Activated CD8-positive, alpha-beta memory T cell treated with anti-CD3 and anti-CD28 coated beads, Interleukin-2, amount 50 U/mL, for 24 hours (primary cell): ENCODE data around the gene ART5.
"Not testable (repeated sequence)": the region's sequence is repeated elsewhere in the genome, so short reads cannot be mapped to it uniquely, and the experiment has no call there.

ENCODE experiments used
- DNase-seq: peaks from one replicate; pipeline ENCODE4 v3.0.0-alpha.2; 2020; ENCODE audit errors: extremely low read depth

ART5 gene

GRCh38 chr11:3658252-3658651 lies 16.5 kb upstream of the ART5 start:
- DNase-seq = no peak

- not testable (repeated sequence) for DNase-seq
Measured at GRCh38 chr11:3657331-3657730, 15.5 kb upstream of the ART5 start.

- no peak for DNase-seq
Measured at GRCh38 chr11:3655547-3655946, 13.8 kb upstream of the ART5 start.

- DNase-seq = not testable (repeated sequence)
Measured at GRCh38 chr11:3652514-3652913, 10.7 kb upstream of the ART5 start.

GRCh38 chr11:3649374-3649773 lies 7.6 kb upstream of the ART5 start:
- DNase-seq = not testable (repeated sequence)

GRCh38 chr11:3648843-3649242 lies 7.1 kb upstream of the ART5 start:
- DNase-seq = not testable (repeated sequence)

GRCh38 chr11:3645552-3645951 lies 3.8 kb upstream of the ART5 start:
- DNase-seq = no peak

- DNase-seq = no peak
Measured at GRCh38 chr11:3644817-3645235, 3.0 kb upstream of the ART5 start, which contains the start of gene ART1. ART1 (plus strand) TSS chr11:3645128; CDS start chr11:3659214, 14,086 bp downstream.

GRCh38 chr11:3643102-3643546 lies 1.3 kb upstream of the ART5 start:
- DNase-seq = not testable (repeated sequence)

- peak; percentile 15 for DNase-seq
Measured at GRCh38 chr11:3642071-3642951, 519 bp upstream of the ART5 start.

- DNase-seq = no peak
Measured at GRCh38 chr11:3641191-3641590, 601 bp downstream of the ART5 start.

- no peak for DNase-seq
Measured at GRCh38 chr11:3639841-3640240, 2.0 kb downstream of the ART5 start.

- DNase-seq = no peak
Measured at GRCh38 chr11:3638513-3638912, 3.3 kb downstream of the ART5 start.

GRCh38 chr11:3637201-3637600 lies 4.6 kb downstream of the ART5 start:
- no peak for DNase-seq

GRCh38 chr11:3635641-3636375 lies 6.0 kb downstream of the ART5 start:
- DNase-seq = no peak

GRCh38 chr11:3632070-3632660 lies 9.6 kb downstream of the ART5 start:
- DNase-seq = no peak

GRCh38 chr11:3631331-3631730 lies 10.5 kb downstream of the ART5 start:
- no peak for DNase-seq

- no peak for DNase-seq
Measured at GRCh38 chr11:3627291-3627690, 14.5 kb downstream of the ART5 start.

GRCh38 chr11:3626250-3626960 lies 15.4 kb downstream of the ART5 start:
- DNase-seq = no peak

GRCh38 chr11:3623767-3624458 lies 17.9 kb downstream of the ART5 start:
- no peak for DNase-seq

- no peak for DNase-seq
Measured at GRCh38 chr11:3623121-3623520, 18.7 kb downstream of the ART5 start.
